ENCODE measurements around the gene SLC18A2. TPM values are rescaled to one million over a fixed set of nuclear protein-coding genes. Genes with fewer than 3 reads are reported as not detected.

Gene SLC18A2
- total and polyA plus RNA-seq, 9 of the 15 experiments (the other 6 are each of a cell fraction or from before 2014, with no cell fraction given) = 0.03 to 5.4 (median 0.40) TPM

DNA sequence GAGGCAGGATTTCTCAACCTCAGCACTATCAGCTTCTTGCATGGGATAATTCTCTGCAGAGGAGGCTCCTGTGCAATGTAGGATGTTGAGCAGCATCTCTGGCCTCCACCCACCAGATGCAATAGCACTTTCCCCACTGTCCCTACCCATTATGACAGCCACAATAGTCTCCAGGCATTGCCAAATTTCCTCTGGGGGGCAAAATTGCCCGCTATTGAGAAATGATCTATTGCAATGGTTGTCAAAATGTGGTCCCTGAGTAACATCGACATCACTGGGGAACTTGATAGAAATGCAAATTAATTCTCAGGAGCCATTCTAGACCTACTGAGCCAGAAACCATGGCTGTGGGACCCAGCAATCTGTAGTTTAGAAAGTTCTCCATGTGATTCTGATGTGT is 36.6 kb upstream of the SLC18A2 start:
- H4K20me1 ChIP-seq (replicated peaks; ENCODE audit: control insufficient read depth, insufficient read depth, low read length) = no peaks in the 10 kb centered on the region
- H3K4me2 ChIP-seq (ENCODE audit: insufficient read depth, low read length) = no peak overlapping the region
- WGBS (ENCODE audit: insufficient coverage, low coverage, missing lambda C conversion rate) = 6% methylated on average over 2 of the region's 2 CpGs
- no peaks in the 10 kb centered on the region for H3K9me3 ChIP-seq (replicated peaks; ENCODE audit: control insufficient read depth, insufficient read depth, low read depth, low read length)
- H3K9me1 ChIP-seq (ENCODE audit: control insufficient read depth, insufficient read depth, low read length) = no peaks in the 10 kb centered on the region
- in situ Hi-C loops (cut with MboI) (loop anchor here (25.0 kb wide), 1 partner anchor 1033 kb away; no protein-coding TSS in a partner anchor), intact Hi-C loops (cut with micrococcal nuclease) (no loop called here)
- ATAC-seq (no peak), DNase-seq (ENCODE audit: extremely low read depth in 1 of 4, low spot score in 3 of 4) (no peak), FAIRE-seq (no peak)
- H3K27ac ChIP-seq (ENCODE audit: extremely low read depth, low read depth, low read length) = no peak overlapping the region
- no peak overlapping the region for H3K4me3 ChIP-seq
- CTCF ChIA-PET (ENCODE audit: low intra/inter-chr PET ratio) = no interaction called here
- H3K36me3 ChIP-seq (ENCODE audit: control insufficient read depth, insufficient read depth, low read length) = no peaks in the 10 kb centered on the region
- POLR2A ChIA-PET = no interaction called here
- no peaks in the 10 kb centered on the region for H3K79me2 ChIP-seq (ENCODE audit: control insufficient read depth, insufficient read depth, low read length)
- H3K4me1 ChIP-seq (replicated peaks in 1 of 2; ENCODE audit: control insufficient read depth in 2 of 2, insufficient read depth in 2 of 2, low read length in 2 of 2) = no peaks in the 10 kb centered on the region
- H3K27me3 ChIP-seq (ENCODE audit: control insufficient read depth in 2 of 2, insufficient read depth in 2 of 2, low read length in 2 of 2) = peaks cover 0 to 27% of the 10 kb centered on the region in 2 experiments; a peak in 3 of 5 replicates
- BruUV-seq (replicated peaks) = no TSS peak
- no peak overlapping the region for H3K9ac ChIP-seq (ENCODE audit: insufficient read depth in 1 of 2, low read depth in 2 of 2, low read length in 2 of 2)
- H2AFZ ChIP-seq (ENCODE audit: low read depth, low read length) = no peak overlapping the region
- TF ChIP-seq PURB (CRISPR knock-in tag; IDR thresholded peaks at IDR 0.05; ENCODE audit: low read depth) (no peak), ZNF699 (CRISPR knock-in tag; IDR thresholded peaks at IDR 0.05; ENCODE audit: insufficient replicate concordance) (no peak), PPARD (CRISPR knock-in tag; IDR thresholded peaks at IDR 0.05) (no peak), ZNF134 (CRISPR knock-in tag; conservative IDR thresholded peaks at IDR 0.05) (no peak), YY1 (IDR thresholded peaks at IDR 0.05; ENCODE audit: borderline replicate concordance in 1 of 3, control insufficient read depth in 1 of 3, extremely low read depth in 1 of 3, insufficient read depth in 3 of 3, insufficient read length in 1 of 3, insufficient replicate concordance in 2 of 3, low read depth in 1 of 3, low read length in 2 of 3) (no peak), ZNF584 (CRISPR knock-in tag; IDR thresholded peaks at IDR 0.05; ENCODE audit: low read depth) (no peak), ZNF133 (CRISPR knock-in tag; IDR thresholded peaks at IDR 0.05) (no peak), DDX20 (tag; IDR thresholded peaks at IDR 0.05; ENCODE audit: low read depth) (no peak)
- TF ChIP-seq, protein P1, sequence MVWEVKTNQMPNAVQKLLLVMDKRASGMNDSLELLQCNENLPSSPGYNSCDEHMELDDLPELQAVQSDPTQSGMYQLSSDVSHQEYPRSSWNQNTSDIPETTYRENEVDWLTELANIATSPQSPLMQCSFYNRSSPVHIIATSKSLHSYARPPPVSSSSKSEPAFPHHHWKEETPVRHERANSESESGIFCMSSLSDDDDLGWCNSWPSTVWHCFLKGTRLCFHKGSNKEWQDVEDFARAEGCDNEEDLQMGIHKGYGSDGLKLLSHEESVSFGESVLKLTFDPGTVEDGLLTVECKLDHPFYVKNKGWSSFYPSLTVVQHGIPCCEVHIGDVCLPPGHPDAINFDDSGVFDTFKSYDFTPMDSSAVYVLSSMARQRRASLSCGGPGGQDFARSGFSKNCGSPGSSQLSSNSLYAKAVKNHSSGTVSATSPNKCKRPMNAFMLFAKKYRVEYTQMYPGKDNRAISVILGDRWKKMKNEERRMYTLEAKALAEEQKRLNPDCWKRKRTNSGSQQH (CRISPR knock-in tag; IDR thresholded peaks at IDR 0.05) = no peak
- TF ChIP-seq, protein P2, sequence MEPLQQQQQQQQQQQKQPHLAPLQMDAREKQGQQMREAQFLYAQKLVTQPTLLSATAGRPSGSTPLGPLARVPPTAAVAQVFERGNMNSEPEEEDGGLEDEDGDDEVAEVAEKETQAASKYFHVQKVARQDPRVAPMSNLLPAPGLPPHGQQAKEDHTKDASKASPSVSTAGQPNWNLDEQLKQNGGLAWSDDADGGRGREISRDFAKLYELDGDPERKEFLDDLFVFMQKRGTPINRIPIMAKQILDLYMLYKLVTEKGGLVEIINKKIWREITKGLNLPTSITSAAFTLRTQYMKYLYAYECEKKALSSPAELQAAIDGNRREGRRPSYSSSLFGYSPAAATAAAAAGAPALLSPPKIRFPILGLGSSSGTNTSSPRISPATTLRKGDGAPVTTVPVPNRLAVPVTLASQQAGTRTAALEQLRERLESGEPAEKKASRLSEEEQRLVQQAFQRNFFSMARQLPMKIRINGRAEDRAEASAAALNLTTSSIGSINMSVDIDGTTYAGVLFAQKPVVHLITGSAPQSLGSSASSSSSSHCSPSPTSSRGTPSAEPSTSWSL (CRISPR knock-in tag; IDR thresholded peaks at IDR 0.05; ENCODE audit: borderline replicate concordance) = no peak
- TF ChIP-seq, protein P3, sequence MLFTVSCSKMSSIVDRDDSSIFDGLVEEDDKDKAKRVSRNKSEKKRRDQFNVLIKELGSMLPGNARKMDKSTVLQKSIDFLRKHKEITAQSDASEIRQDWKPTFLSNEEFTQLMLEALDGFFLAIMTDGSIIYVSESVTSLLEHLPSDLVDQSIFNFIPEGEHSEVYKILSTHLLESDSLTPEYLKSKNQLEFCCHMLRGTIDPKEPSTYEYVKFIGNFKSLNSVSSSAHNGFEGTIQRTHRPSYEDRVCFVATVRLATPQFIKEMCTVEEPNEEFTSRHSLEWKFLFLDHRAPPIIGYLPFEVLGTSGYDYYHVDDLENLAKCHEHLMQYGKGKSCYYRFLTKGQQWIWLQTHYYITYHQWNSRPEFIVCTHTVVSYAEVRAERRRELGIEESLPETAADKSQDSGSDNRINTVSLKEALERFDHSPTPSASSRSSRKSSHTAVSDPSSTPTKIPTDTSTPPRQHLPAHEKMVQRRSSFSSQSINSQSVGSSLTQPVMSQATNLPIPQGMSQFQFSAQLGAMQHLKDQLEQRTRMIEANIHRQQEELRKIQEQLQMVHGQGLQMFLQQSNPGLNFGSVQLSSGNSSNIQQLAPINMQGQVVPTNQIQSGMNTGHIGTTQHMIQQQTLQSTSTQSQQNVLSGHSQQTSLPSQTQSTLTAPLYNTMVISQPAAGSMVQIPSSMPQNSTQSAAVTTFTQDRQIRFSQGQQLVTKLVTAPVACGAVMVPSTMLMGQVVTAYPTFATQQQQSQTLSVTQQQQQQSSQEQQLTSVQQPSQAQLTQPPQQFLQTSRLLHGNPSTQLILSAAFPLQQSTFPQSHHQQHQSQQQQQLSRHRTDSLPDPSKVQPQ (CRISPR knock-in tag; IDR thresholded peaks at IDR 0.05; ENCODE audit: borderline replicate concordance) = no peak
